Measurements from ENCODE around the gene FBXL19. TPM values are rescaled to one million over a fixed set of nuclear protein-coding genes. Genes with fewer than 3 reads are reported as not detected.

The FBXL19 gene
- total and polyA plus RNA-seq, 2 of the 8 experiments (the other 6 are each of a cell fraction or from before 2014, with no cell fraction given): 47.2 to 72.2 TPM

- Histone ChIP-seq H3K14ac (ENCODE audit: insufficient read length) (no peak overlapping the region), H2AK5ac (ENCODE audit: low read depth, low read length) (peak overlapping the region; percentile 29), H2BK120ac (replicated peaks; ENCODE audit: low read depth, low read length) (no peak overlapping the region), H3K9ac (replicated peaks in 1 of 4; ENCODE audit: extremely low read depth in 1 of 4, low read depth in 3 of 4, low read length in 3 of 4) (no peak overlapping the region), H3K23me2 (ENCODE audit: low read depth, low read length) (peaks cover 4% of the 10 kb centered on the region; the same call in 1 of the 2 replicates), H2BK5ac (ENCODE audit: low read depth, low read length) (peak overlapping the region; percentile 6; the same call in 1 of the 2 replicates), H3K79me2 (ENCODE audit: control insufficient read depth in 1 of 2, insufficient read depth in 2 of 2, low read length in 2 of 2) (no peaks in the 10 kb centered on the region), H2BK12ac (ENCODE audit: low read depth, low read length) (0 out of 2 replicates have a peak overlapping the region, but pooled peaks have one; percentile 60), H3K27me3 (replicated peaks in 1 of 4; ENCODE audit: control insufficient read depth in 3 of 4, extremely low read depth in 1 of 4, insufficient read depth in 3 of 4, low read length in 3 of 4) (peaks cover 0 to 19% (median 3%) of the 10 kb centered on the region in 4 experiments; a peak in 4 of 7 replicates), H3K27ac (ENCODE audit: low read depth, low read length) (no peak overlapping the region), H3K4ac (replicated peaks; ENCODE audit: insufficient read length, low read depth, low read length) (no peak overlapping the region), H3K9me3 (ENCODE audit: insufficient read depth in 2 of 2, low read depth in 1 of 2, low read length in 1 of 2) (no peaks in the 10 kb centered on the region), H2BK15ac (ENCODE audit: low read length) (peak overlapping the region; percentile 34; the same call in 1 of the 2 replicates), H2BK20ac (ENCODE audit: low read length) (peak overlapping the region; percentile 93), H3K4me1 (replicated peaks in 1 of 4; ENCODE audit: control insufficient read depth in 3 of 4, insufficient read depth in 4 of 4, low read length in 3 of 4) (peaks cover 2 to 5% (median 4%) of the 10 kb centered on the region in 4 experiments; a peak in 5 of 7 replicates), H3K79me1 (ENCODE audit: low read depth, low read length) (no peaks in the 10 kb centered on the region), H3K23ac (ENCODE audit: insufficient read length) (no peak overlapping the region), H3K4me2 (ENCODE audit: insufficient read depth in 1 of 2, low read depth in 2 of 2, low read length in 2 of 2) (peak overlapping the region in 1 of 2 experiments; percentile 53; a peak in 1 of 4 replicates), H3K56ac (replicated peaks; ENCODE audit: insufficient read length, low read depth, low read length) (no peak overlapping the region), H4K91ac (replicated peaks; ENCODE audit: insufficient read length, low read length) (peak overlapping the region; percentile 61), H2AFZ (ENCODE audit: low read length) (no peak overlapping the region), H3K36me3 (ENCODE audit: control insufficient read depth in 2 of 4, insufficient read depth in 4 of 4, low read length in 3 of 4) (no peaks in the 10 kb centered on the region), H4K5ac (ENCODE audit: insufficient read length, low read depth, low read length) (peak overlapping the region; percentile 0), H3K4me3 (ENCODE audit: extremely low read depth in 1 of 4, insufficient read depth in 2 of 4, low read depth in 3 of 4, low read length in 4 of 4) (no peak overlapping the region), H4K8ac (ENCODE audit: extremely low read depth, insufficient read depth, low read length) (no peak overlapping the region), H3K18ac (ENCODE audit: extremely low read depth, low read length) (peak overlapping the region; percentile 13; the same call in 1 of the 2 replicates), H4K20me1 (replicated peaks in 1 of 2; ENCODE audit: control insufficient read depth in 1 of 2, insufficient read depth in 2 of 2, low read length in 2 of 2) (no peaks in the 10 kb centered on the region)
- TF ChIP-seq KDM4A (IDR thresholded peaks at IDR 0.05; ENCODE audit: low read depth, low read length, severe bottlenecking): no peak
- TF ChIP-seq HDAC6 (IDR thresholded peaks at IDR 0.05; ENCODE audit: low read depth, low read length): no peak
- TF ChIP-seq ASH2L (IDR thresholded peaks at IDR 0.05; ENCODE audit: low read length): no peak
- no peak for TF ChIP-seq SIN3A (conservative IDR thresholded peaks at IDR 0.05 in 1 of 2, IDR thresholded peaks at IDR 0.05 in 1 of 2; ENCODE audit: low read depth in 1 of 2, low read length in 2 of 2)
- TF ChIP-seq RNF2 (IDR thresholded peaks at IDR 0.05; ENCODE audit: borderline replicate concordance, low read depth, low read length, missing control alignments, poor library complexity, severe bottlenecking): no peak
- whole genome bisulfite sequencing, 2 experiments (ENCODE audit: extremely low coverage in 1 of 2, insufficient coverage in 1 of 2, insufficient read length in 1 of 2, insufficient replicate concordance in 2 of 2, low coverage in 1 of 2, low lambda C conversion rate in 2 of 2, missing lambda C conversion rate in 1 of 2): 81% methylated on average over 4 of the region's 4 CpGs; no CpG with 5 or more reads in 1 of the 2 experiments
- ChIA-PET CTCF (ENCODE audit: partially characterized antibody) (interaction anchor here (0.9 to 6.4 kb wide), 12 partner anchors 9 to 104 kb away, joined by 3 to 69 read pairs (median 10); no protein-coding TSS in a partner anchor), POLR2A (ENCODE audit: partially characterized antibody) (interaction anchor here (0.7 to 2.7 kb wide), 6 partner anchors 9 to 125 kb away, joined by 3 to 23 read pairs (median 6); partner anchors contain the start of genes BCL7C and FBXL19)
- FAIRE-seq (no peak), DNase-seq (ENCODE audit: low read depth in 1 of 2, low spot score in 2 of 2) (no peak)
Measured at GRCh38 chr16:30903002-30903401, 20.4 kb upstream of the FBXL19 start.
